Liver (tissue), 9 donors: Measurements from ENCODE around the gene PLA2G5. TPM values are rescaled to one million over a fixed set of nuclear protein-coding genes. Genes with fewer than 3 reads are reported as not detected.

ENCODE experiments used
- DNase-seq: peaks from one replicate; pipeline ENCODE4 v3.0.0-alpha.2; 2017; ENCODE audit warnings: low spot score
- H3K27ac ChIP-seq, 2 donors: one replicate each; pipeline ENCODE4 v1.7.0; 2013; ENCODE audit warnings: inconsistent platforms in 2 of 2, low read length in 2 of 2, control low read depth in 1 of 2, low read depth in 1 of 2, mild to moderate bottlenecking in 1 of 2
- H3K27me3 ChIP-seq, 4 donors: one replicate each; pipeline versions ENCODE4 v1.6.1 to v1.7.0; 2013; ENCODE audit warnings: low read length in 3 of 4, inconsistent platforms in 1 of 4, mild to moderate bottlenecking in 1 of 4, moderate library complexity in 1 of 4; ENCODE audit not compliant: control insufficient read depth in 4 of 4, insufficient read depth in 4 of 4
- H3K36me3 ChIP-seq, 4 donors: one replicate each; pipeline versions ENCODE4 v1.6.1 to v1.7.0; 2013; ENCODE audit warnings: low read length in 3 of 4, mild to moderate bottlenecking in 3 of 4, low read depth in 1 of 4, moderate library complexity in 1 of 4; ENCODE audit not compliant: control insufficient read depth in 4 of 4, insufficient read depth in 3 of 4
- H3K4me1 ChIP-seq, 4 donors: one replicate each; pipeline versions ENCODE4 v1.6.1 to v1.7.0; 2013; ENCODE audit warnings: low read length in 3 of 4, mild to moderate bottlenecking in 3 of 4, moderate library complexity in 1 of 4; ENCODE audit not compliant: control insufficient read depth in 4 of 4, insufficient read depth in 4 of 4
- H3K4me3 ChIP-seq, 3 donors: one replicate each; pipeline versions ENCODE4 v1.6.1 to v1.7.0; 2013; ENCODE audit warnings: low read length in 3 of 3, control low read depth in 1 of 3, low read depth in 1 of 3, mild to moderate bottlenecking in 1 of 3
- H3K9ac ChIP-seq, 2 donors: one replicate each; pipeline ENCODE4 v1.7.0; 2013; ENCODE audit warnings: low read length in 2 of 2, mild to moderate bottlenecking in 2 of 2, moderate library complexity in 2 of 2, control low read depth in 1 of 2, low read depth in 1 of 2
- H3K9me3 ChIP-seq, 4 donors: one replicate each; pipeline versions ENCODE4 v1.6.1 to v1.7.0; 2013; ENCODE audit warnings: low read length in 3 of 4; ENCODE audit not compliant: control insufficient read depth in 4 of 4
- EGR1 ChIP-seq, 2 donors: IDR thresholded peaks; 2 replicates each; pipeline ENCODE4 v1.6.1; 2016 to 2018; ENCODE audit warnings: antibody characterized with exemption in 2 of 2, low read depth in 2 of 2
- FOXA1 ChIP-seq: IDR thresholded peaks from 2 replicates; pipeline ENCODE4 v1.6.1; 2016; ENCODE audit warnings: antibody characterized with exemption
- FOXA2 ChIP-seq: IDR thresholded peaks from 2 replicates; pipeline ENCODE4 v1.6.1; 2016; ENCODE audit warnings: antibody characterized with exemption
- GABPA ChIP-seq, 2 donors: IDR thresholded peaks in 1 of 2; conservative IDR thresholded peaks in 1 of 2; 2 replicates each; pipeline ENCODE4 v1.6.1; 2016; ENCODE audit warnings: antibody characterized with exemption in 2 of 2, mild to moderate bottlenecking in 1 of 2, moderate library complexity in 1 of 2
- HNF4A ChIP-seq, 2 donors: conservative IDR thresholded peaks; 2 replicates each; pipeline ENCODE4 v1.6.1; 2016; ENCODE audit warnings: antibody characterized with exemption in 2 of 2, mild to moderate bottlenecking in 2 of 2
- HNF4G ChIP-seq: IDR thresholded peaks from 2 replicates; pipeline ENCODE4 v1.6.1; 2016; ENCODE audit warnings: antibody characterized with exemption
- JUND ChIP-seq, 2 donors: IDR thresholded peaks; 2 replicates each; pipeline ENCODE4 v1.6.1; 2016; ENCODE audit warnings: antibody characterized with exemption in 2 of 2
- NR2F2 ChIP-seq: IDR thresholded peaks from 2 replicates; pipeline ENCODE4 v1.6.1; 2016; ENCODE audit warnings: antibody characterized with exemption
- RXRA ChIP-seq, 2 donors: IDR thresholded peaks; 2 replicates each; pipeline ENCODE4 v1.6.1; 2017 to 2018; ENCODE audit warnings: antibody characterized with exemption in 2 of 2, mild to moderate bottlenecking in 1 of 2
- TAF1 ChIP-seq: conservative IDR thresholded peaks from 2 replicates; pipeline ENCODE4 v1.6.1; 2016; ENCODE audit warnings: antibody characterized with exemption, mild to moderate bottlenecking
- YY1 ChIP-seq: IDR thresholded peaks from 2 replicates; pipeline ENCODE4 v1.6.1; 2016; ENCODE audit warnings: antibody characterized with exemption, mild to moderate bottlenecking
- WGBS: extraction: QIAGEN DNeasy Blood & Tissue Kit; methylation state at CpG from one replicate; pipeline ENCODE4 v1.1.7; 2013; 5-methylcytosine and 5-hydroxymethylcytosine counted together
- polyA plus RNA-seq, 2 donors: library from polyadenylated mRNA; stranded (reverse) in 1 of 2; unstranded in 1 of 2; fragments of 200-250 nt in 1 of 2; fragments of >200 nt in 1 of 2; fragmentation: Nextera tagmentation in 1 of 2; extraction: Ambion mirVana in 1 of 2; gene quantifications; one replicate each; pipeline versions ENCODE4 v1.2.1 to v1.2.3, GENCODE V29; 2013 to 2015
- total RNA-seq, 2 donors: library from RNA; depleted of rRNA; stranded (reverse); fragments of >200 nt; gene quantifications; one replicate each; pipeline ENCODE4 v1.2.3, GENCODE V29; 2014
- TF ChIP-seq, protein P1 (sequence below): IDR thresholded peaks from 2 replicates; pipeline ENCODE4 v1.6.1; 2016; ENCODE audit warnings: antibody characterized with exemption, mild to moderate bottlenecking
- TF ChIP-seq, protein P2 (sequence below): IDR thresholded peaks from 2 replicates; pipeline ENCODE4 v1.6.1; 2016; ENCODE audit warnings: antibody characterized with exemption
- TF ChIP-seq, protein P3 (sequence below): IDR thresholded peaks from 2 replicates; pipeline ENCODE4 v1.6.1; 2016; ENCODE audit warnings: antibody characterized with exemption
- TF ChIP-seq, protein P4 (sequence below): IDR thresholded peaks from 2 replicates; pipeline ENCODE4 v1.6.1; 2016; ENCODE audit warnings: antibody characterized with exemption
- donor health status: healthy.
- donor health status: healthy.
- donor health status: healthy.
- donor health status: healthy.
- donor health status: healthy.

The PLA2G5 gene
- total and polyA plus RNA-seq, 4 donors = 2.0 to 2.9 (median 2.3) TPM; not detected in 1

DNA sequence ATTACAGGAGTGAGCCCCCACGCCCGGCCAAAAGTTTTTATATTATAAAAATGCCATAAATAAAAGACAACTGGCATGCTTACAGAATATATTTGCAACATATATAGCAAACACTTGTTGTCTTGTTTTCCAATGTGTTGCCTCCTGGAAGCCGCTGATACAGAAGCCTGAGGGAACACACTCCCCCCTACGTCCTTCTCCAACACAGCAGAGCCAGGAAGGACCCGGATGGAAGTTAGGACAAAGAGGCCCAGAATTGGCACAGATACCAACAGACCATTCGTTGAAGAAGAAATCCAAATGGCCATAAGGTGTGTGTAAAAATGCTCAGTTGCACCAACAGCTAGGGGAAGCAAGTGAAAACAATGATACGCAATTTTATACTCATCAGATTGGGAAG, 1.3 kb upstream of the PLA2G5 start (continued):
- TF ChIP-seq, protein P1, sequence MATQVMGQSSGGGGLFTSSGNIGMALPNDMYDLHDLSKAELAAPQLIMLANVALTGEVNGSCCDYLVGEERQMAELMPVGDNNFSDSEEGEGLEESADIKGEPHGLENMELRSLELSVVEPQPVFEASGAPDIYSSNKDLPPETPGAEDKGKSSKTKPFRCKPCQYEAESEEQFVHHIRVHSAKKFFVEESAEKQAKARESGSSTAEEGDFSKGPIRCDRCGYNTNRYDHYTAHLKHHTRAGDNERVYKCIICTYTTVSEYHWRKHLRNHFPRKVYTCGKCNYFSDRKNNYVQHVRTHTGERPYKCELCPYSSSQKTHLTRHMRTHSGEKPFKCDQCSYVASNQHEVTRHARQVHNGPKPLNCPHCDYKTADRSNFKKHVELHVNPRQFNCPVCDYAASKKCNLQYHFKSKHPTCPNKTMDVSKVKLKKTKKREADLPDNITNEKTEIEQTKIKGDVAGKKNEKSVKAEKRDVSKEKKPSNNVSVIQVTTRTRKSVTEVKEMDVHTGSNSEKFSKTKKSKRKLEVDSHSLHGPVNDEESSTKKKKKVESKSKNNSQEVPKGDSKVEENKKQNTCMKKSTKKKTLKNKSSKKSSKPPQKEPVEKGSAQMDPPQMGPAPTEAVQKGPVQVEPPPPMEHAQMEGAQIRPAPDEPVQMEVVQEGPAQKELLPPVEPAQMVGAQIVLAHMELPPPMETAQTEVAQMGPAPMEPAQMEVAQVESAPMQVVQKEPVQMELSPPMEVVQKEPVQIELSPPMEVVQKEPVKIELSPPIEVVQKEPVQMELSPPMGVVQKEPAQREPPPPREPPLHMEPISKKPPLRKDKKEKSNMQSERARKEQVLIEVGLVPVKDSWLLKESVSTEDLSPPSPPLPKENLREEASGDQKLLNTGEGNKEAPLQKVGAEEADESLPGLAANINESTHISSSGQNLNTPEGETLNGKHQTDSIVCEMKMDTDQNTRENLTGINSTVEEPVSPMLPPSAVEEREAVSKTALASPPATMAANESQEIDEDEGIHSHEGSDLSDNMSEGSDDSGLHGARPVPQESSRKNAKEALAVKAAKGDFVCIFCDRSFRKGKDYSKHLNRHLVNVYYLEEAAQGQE = no peak
- TF ChIP-seq EGR1 (IDR thresholded peaks at IDR 0.05; ENCODE audit: low read depth in 2 of 2) (no peak), GABPA (IDR thresholded peaks at IDR 0.05 in 1 of 2, conservative IDR thresholded peaks at IDR 0.05 in 1 of 2) (no peak), JUND (IDR thresholded peaks at IDR 0.05) (no peak), HNF4A (conservative IDR thresholded peaks at IDR 0.05) (no peak), RXRA (IDR thresholded peaks at IDR 0.05) (no peak), TAF1 (no peak), FOXA2 (no peak), NR2F2 (no peak)
- TF ChIP-seq, protein P2, sequence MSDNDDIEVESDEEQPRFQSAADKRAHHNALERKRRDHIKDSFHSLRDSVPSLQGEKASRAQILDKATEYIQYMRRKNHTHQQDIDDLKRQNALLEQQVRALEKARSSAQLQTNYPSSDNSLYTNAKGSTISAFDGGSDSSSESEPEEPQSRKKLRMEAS = no peak

DNA sequence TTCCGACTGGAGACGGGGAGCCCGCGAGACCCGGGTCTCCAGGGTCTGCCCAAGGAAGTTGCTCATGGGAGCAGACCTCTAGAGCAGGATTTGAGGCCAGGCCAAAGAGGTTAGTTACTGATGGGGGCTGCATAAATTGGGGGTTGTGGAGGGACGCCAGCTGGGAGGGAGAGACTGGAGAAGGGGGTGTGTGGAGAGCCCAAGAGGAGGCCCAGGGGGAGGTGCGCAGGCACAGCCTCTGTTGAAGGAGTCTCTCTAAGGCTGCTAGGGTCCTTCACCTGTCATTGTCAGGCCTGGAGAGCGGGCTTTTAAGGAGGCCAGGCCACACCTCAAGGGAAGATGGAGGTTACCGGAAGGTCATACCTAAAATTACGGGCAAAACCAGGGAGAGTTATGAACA, 363 bp downstream of the PLA2G5 start:
- no peak overlapping the region for H3K4me3 ChIP-seq
- WGBS = 89% methylated on average over 10 of the region's 10 CpGs
- no peak overlapping the region for H3K9ac ChIP-seq

More for the DNA sequence above, 363 bp downstream of the PLA2G5 start:
- Histone ChIP-seq H3K4me1 (no peaks in the 10 kb centered on the region), H3K9me3 (no peaks in the 10 kb centered on the region), H3K36me3 (no peaks in the 10 kb centered on the region), H3K27ac (peak overlapping the region in 1 of 2 donors; percentile 25), H3K27me3 (no peaks in the 10 kb centered on the region)
- DNase-seq = no peak
- TF ChIP-seq YY1 (no peak), FOXA1 (no peak), HNF4G (no peak), JUND (IDR thresholded peaks at IDR 0.05) (no peak), TAF1 (no peak), EGR1 (IDR thresholded peaks at IDR 0.05; ENCODE audit: low read depth in 2 of 2) (no peak), RXRA (IDR thresholded peaks at IDR 0.05) (no peak), NR2F2 (no peak)
- TF ChIP-seq, protein P3, sequence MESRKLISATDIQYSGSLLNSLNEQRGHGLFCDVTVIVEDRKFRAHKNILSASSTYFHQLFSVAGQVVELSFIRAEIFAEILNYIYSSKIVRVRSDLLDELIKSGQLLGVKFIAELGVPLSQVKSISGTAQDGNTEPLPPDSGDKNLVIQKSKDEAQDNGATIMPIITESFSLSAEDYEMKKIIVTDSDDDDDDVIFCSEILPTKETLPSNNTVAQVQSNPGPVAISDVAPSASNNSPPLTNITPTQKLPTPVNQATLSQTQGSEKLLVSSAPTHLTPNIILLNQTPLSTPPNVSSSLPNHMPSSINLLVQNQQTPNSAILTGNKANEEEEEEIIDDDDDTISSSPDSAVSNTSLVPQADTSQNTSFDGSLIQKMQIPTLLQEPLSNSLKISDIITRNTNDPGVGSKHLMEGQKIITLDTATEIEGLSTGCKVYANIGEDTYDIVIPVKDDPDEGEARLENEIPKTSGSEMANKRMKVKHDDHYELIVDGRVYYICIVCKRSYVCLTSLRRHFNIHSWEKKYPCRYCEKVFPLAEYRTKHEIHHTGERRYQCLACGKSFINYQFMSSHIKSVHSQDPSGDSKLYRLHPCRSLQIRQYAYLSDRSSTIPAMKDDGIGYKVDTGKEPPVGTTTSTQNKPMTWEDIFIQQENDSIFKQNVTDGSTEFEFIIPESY = no peak
- TF ChIP-seq, protein P4, sequence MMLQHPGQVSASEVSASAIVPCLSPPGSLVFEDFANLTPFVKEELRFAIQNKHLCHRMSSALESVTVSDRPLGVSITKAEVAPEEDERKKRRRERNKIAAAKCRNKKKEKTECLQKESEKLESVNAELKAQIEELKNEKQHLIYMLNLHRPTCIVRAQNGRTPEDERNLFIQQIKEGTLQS = no peak
- TF ChIP-seq, protein P2 = no peak
